Measurements from ENCODE around the gene DGKZ.
"Not testable (repeated sequence)": the region's sequence is repeated elsewhere in the genome, so short reads cannot be mapped to it uniquely, and the experiment has no call there.

Gene DGKZ

DNA sequence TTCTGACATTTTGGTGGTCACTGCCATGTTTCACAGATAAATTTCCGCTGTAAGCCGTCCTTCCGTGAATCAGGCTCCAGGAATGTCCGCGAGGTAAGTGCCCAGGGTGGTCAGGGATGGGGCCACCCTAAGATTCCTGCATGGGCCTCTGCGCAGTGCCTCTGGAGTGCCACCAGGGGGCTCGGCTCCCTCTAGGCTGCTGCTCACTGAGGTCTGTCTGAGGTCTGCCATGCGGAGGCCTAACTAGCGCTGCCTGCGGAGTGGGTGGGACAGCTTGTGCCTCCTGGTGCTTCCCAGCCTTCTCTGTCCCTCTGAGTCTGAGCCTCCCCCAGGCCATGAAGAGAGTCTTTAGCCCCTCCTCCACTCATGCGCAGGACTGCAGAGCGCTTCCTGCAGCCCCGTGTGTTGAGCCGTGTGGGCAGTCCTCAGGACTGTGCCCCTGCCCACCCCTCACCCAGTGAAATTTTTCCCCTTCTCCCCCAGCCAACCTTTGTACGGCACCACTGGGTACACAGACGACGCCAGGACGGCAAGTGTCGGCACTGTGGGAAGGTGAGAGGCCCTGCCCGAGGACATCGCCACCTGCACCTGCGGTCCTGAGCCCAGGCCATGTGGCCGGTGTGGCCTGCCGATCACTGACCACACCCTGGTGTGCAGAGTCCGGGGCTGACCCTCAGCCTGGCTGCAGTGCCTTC is 22.3 kb downstream of the DGKZ start:
- peak; percentile 78 for DNase-seq

GRCh38 chr11:46370253-46370652 is 23.0 kb downstream of the DGKZ start:
- peak; percentile 14 for DNase-seq

- DNase-seq = not testable (repeated sequence)
Observed at GRCh38 chr11:46371262-46371661, 24.0 kb downstream of the DGKZ start.

GRCh38 chr11:46372086-46372485 is 24.8 kb downstream of the DGKZ start:
- no peak for DNase-seq

GRCh38 chr11:46372501-46372900 is 25.2 kb downstream of the DGKZ start:
- not testable (repeated sequence) for DNase-seq

DNA sequence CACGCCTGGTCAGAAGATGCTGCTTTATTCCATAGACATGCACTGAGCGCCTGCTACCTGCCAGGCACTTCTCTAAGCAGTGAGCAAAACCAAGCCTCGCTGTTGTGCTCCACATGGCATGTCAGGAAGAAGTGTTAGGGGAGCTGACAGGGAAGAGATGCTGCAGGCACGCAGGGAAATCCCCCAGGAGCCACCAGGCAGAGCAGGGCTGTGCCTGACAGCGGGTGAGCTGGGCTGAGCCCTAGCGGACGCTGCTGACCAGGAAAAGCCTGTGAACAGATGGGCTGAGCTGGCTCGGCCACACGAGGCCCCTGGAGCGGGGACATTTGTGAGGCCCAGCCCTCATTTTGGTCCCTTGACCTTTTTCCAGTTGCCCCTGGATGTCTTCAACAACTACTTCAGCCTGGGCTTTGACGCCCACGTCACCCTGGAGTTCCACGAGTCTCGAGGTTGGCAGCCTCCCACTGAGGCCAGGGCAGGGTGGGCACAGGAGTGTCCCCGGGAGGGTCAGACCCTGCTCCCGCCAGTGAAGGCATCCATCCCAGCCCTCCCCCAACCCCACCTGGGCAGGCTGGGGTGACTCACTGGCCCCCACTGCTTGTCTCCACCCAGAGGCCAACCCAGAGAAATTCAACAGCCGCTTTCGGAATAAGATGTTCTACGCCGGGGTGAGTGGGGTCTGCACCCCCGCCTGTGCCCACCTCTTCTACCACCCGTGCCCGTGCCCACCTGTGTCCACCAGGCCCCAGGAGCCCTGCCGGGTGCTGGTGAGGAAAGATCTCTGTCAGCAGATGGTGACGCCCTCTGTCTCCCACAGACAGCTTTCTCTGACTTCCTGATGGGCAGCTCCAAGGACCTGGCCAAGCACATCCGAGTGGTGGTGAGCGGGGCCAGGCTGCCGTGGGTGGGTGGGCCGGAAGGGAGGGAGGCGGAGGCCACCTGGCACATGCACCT is 26.8 kb downstream of the DGKZ start:
- no peak for DNase-seq

DNA sequence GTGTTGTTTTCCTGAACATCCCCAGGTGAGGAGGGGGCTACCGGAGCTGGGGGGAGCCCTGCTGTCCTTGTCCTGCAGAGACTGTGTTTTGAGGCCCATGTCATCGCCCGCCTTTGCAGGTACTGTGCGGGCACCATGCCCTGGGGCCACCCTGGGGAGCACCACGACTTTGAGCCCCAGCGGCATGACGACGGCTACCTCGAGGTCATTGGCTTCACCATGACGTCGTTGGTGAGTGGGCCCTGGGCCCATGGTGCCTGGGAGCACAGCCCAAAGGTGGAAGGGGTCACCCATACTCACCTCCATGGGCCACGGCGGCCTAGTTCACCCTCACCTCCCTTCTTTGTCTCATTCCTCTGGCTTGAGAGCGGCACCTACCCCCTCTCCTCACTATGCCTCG is 27.6 kb downstream of the DGKZ start:
- no peak for DNase-seq

GRCh38 chr11:46375392-46376101 is 28.3 kb downstream of the DGKZ start:
- no peak for DNase-seq

GRCh38 chr11:46376258-46377050 is 29.2 kb downstream of the DGKZ start:
- no peak for DNase-seq

- DNase-seq = no peak
Observed at GRCh38 chr11:46377290-46377689, 30.0 kb downstream of the DGKZ start.

DNA sequence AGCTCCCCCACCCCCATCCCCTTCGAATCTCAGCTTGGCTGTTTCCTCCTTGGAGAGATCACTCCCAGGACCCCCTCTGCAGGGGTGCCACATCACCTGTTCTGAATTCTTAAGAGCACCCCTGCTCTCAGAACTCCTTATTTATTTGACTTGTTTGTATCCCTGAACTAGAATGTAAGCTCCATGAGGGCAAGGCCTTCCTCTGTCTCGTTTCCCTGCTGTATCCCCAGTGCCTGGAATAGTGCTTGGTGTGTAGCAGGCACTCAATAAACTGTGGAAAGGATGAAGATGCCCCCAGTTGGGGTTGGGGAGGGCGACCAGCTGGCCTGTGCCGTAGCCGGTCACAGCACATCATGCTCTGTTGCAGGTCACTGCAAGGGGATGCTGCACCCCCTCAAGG is 30.6 kb downstream of the DGKZ start:
- no peak for DNase-seq

GRCh38 chr11:46378296-46378695 is 31.0 kb downstream of the DGKZ start:
- no peak for DNase-seq

- peak; percentile 46 for DNase-seq
Observed at GRCh38 chr11:46378811-46379481, 31.7 kb downstream of the DGKZ start.

DNA sequence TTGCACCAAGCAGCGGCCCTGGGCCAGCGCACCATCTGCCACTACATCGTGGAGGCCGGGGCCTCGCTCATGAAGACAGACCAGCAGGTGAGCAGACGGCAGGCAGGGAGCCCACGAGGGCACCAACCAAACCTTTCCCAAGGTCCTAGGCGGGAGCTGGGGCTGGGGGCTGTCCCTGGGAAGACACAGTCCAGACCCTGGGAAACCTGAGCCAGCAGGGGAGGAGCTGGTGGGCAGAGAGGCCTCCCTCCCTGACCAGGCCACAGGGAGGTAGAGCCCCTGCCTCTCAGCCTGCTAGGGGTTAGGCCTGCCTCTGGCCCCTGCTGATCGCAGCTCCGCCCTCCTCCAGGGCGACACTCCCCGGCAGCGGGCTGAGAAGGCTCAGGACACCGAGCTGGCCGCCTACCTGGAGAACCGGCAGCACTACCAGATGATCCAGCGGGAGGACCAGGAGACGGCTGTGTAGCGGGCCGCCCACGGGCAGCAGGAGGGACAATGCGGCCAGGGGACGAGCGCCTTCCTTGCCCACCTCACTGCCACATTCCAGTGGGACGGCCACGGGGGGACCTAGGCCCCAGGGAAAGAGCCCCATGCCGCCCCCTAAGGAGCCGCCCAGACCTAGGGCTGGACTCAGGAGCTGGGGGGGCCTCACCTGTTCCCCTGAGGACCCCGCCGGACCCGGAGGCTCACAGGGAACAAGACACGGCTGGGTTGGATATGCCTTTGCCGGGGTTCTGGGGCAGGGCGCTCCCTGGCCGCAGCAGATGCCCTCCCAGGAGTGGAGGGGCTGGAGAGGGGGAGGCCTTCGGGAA is 32.4 kb downstream of the DGKZ start:
- DNase-seq = peak; percentile 84

- DNase-seq = peak; percentile 88
Observed at GRCh38 chr11:46380340-46381047, 33.2 kb downstream of the DGKZ start.

DNA sequence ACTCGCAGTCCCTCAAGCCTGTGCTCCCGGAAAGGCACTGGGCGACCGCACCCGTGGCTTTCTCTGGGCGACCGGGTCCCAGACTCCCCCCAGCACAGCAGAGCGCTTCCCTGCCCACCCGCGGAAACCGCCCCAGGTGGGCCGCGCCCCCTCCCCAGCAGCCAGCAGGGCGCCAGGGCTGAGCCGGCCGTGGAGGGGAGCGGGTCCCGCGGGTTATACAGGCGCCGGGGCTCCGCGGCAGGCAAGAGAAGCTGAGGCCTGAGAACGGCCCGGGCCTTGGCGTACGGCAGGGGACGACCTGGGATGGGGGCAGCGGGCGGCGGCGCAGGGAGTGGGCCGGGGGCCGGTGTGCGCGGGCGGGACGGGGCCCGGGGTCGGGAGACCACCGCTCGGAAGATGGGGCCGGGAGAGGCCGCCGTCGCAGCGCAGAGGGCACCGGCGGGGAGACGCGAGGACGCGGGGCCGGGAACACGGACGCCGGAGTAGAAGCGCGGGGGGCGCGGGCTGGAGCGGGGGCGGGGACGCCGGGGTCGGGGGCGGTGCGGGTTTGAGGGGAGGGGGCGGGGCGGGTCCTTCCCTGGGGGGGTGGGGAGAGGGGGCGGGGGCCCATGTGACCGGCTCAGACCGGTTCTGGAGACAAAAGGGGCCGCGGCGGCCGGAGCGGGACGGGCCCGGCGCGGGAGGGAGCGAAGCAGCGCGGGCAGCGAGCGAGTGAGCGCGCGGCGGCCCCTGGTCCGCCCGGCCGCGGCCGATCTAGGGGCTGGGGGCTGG is 34.0 kb downstream of the DGKZ start, which contains the start of gene MDK:
Gene MDK (plus strand): TSS at position 622 of the 771 bp plus-strand sequence. CDS start 389 bp downstream, outside the sequence.
- no peak for DNase-seq

GRCh38 chr11:46381819-46382645 is 34.8 kb downstream of the DGKZ start:
- DNase-seq = peak; percentile 77

DNA sequence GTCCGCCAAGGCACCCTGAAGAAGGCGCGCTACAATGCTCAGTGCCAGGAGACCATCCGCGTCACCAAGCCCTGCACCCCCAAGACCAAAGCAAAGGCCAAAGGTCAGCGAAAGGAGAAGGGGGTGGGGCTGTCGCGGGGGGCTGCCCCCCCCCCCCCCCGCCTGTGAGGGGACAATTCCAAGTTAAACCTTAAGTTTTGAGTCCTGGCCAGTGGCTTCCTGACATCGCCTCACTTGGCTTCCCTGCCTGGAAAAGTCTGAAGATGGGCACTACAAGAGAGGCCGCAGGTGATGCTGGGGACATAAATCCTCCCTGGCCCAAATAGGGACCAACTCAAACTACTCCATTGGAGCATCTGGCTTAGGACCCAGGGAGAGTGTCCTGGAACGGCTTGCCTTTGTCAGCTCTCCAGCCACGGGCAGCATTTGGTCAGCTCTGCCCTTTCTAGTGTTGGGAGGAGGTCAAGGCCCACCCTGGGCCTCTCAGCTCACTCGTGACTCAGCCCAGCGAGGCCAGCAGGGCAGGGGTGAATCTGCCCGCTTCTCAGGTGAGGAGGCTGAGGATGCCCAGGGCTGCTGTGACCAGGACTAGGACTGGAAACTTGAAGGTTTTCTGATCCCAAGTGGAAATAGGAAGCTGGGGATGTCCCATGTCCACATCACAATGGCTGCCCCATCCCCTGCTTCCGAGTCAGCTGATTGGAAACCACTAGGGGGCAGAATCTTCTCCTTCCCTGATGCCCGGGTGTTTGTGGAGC is 35.6 kb downstream of the DGKZ start:
- peak; percentile 74 for DNase-seq
